Astrocyte (in vitro differentiated cells and primary cell): ENCODE data around the gene BLTP3B. TPM values are rescaled to one million over a fixed set of nuclear protein-coding genes. Genes with fewer than 3 reads are reported as not detected.

Source experiments
- DNase-seq: peaks from one replicate; pipeline ENCODE4 v3.0.0-alpha.2; 2010; ENCODE audit warnings: low read depth
- FAIRE-seq: peaks from 2 replicates; lab custom pipeline; 2011; peaks lifted over from hg19 to GRCh38; lab: Jason Lieb, UNC
- H2AFZ ChIP-seq: 2 replicates; pipeline ENCODE4 v1.6.0; 2012; ENCODE audit warnings: low read depth, low read length, inconsistent platforms
- H3K27ac ChIP-seq: 2 replicates; pipeline ENCODE4 v1.5.1; 2011; ENCODE audit warnings: low read depth, low read length, inconsistent platforms
- H3K27me3 ChIP-seq: 2 replicates; pipeline ENCODE4 v1.6.0; 2011; ENCODE audit warnings: low read length, inconsistent platforms; ENCODE audit not compliant: insufficient read depth
- H3K36me3 ChIP-seq: 2 replicates; pipeline ENCODE4 v1.5.1; 2011; ENCODE audit warnings: low read length, inconsistent platforms; ENCODE audit not compliant: insufficient read depth
- H3K4me1 ChIP-seq: 2 replicates; pipeline ENCODE4 v1.5.1; 2011; ENCODE audit warnings: low read length, inconsistent platforms; ENCODE audit not compliant: insufficient read depth
- H3K4me2 ChIP-seq: 2 replicates; pipeline ENCODE4 v1.6.0; 2012; ENCODE audit warnings: low read length, inconsistent platforms
- H3K4me3 ChIP-seq: 2 replicates; pipeline ENCODE4 v1.5.1; 2011; ENCODE audit warnings: low read depth, mild to moderate bottlenecking, low read length, inconsistent platforms; ENCODE audit not compliant: insufficient read depth
- H3K79me2 ChIP-seq: 2 replicates; pipeline ENCODE4 v1.6.0; 2012; ENCODE audit warnings: mild to moderate bottlenecking, low read length, inconsistent platforms; ENCODE audit not compliant: insufficient read depth
- H3K9ac ChIP-seq: 2 replicates; pipeline ENCODE4 v1.6.0; 2012; ENCODE audit warnings: mild to moderate bottlenecking, low read length, inconsistent platforms
- H3K9me3 ChIP-seq: 2 replicates; pipeline ENCODE4 v1.5.1; 2012; ENCODE audit warnings: low read depth, mild to moderate bottlenecking, low read length, inconsistent platforms; ENCODE audit not compliant: insufficient read depth
- H4K20me1 ChIP-seq: 2 replicates; pipeline ENCODE4 v1.6.0; 2012; ENCODE audit warnings: low read length, inconsistent platforms; ENCODE audit not compliant: insufficient read depth
- H3K27ac Mint-ChIP-seq: one replicate; pipeline ENCODE4 v1.8.0; 2021; ENCODE audit warnings: mild to moderate bottlenecking, mixed read lengths; ENCODE audit not compliant: unreplicated experiment
- H3K27me3 Mint-ChIP-seq: one replicate; pipeline ENCODE4 v1.8.0; 2021; ENCODE audit warnings: low read depth, mixed read lengths; ENCODE audit not compliant: unreplicated experiment
- H3K36me3 Mint-ChIP-seq: one replicate; pipeline ENCODE4 v1.8.0; 2021; ENCODE audit warnings: low read depth, mixed read lengths; ENCODE audit not compliant: unreplicated experiment
- H3K4me1 Mint-ChIP-seq: one replicate; pipeline ENCODE4 v1.8.0; 2021; ENCODE audit warnings: low read depth, mixed read lengths; ENCODE audit not compliant: unreplicated experiment
- H3K4me3 Mint-ChIP-seq: one replicate; pipeline ENCODE4 v1.8.0; 2021; ENCODE audit warnings: mild to moderate bottlenecking, moderate library complexity, mixed read lengths; ENCODE audit not compliant: unreplicated experiment
- H3K9me3 Mint-ChIP-seq: one replicate; pipeline ENCODE4 v1.8.0; 2021; ENCODE audit warnings: mild to moderate bottlenecking, mixed read lengths; ENCODE audit not compliant: unreplicated experiment
- CTCF ChIP-seq: IDR thresholded peaks from 2 replicates; pipeline ENCODE4 v1.5.1; 2011; ENCODE audit warnings: low read depth, mild to moderate bottlenecking, inconsistent platforms, low read length, moderate library complexity; ENCODE audit not compliant: insufficient read depth
- EZH2 ChIP-seq: IDR thresholded peaks from 2 replicates; pipeline ENCODE4 v1.6.1; 2012; ENCODE audit warnings: mild to moderate bottlenecking, low read length, inconsistent platforms; ENCODE audit not compliant: insufficient read depth
- total RNA-seq: library from RNA; stranded (reverse); gene quantifications from 2 replicates; pipeline ENCODE4 v1.2.1, GENCODE V29; 2021

The BLTP3B gene
- total RNA-seq, 1 donor from 2014 or later = 13.3 TPM

GRCh38 chr12:100187857-100188519, 45.3 kb upstream of the BLTP3B start:
- no peaks in the 10 kb centered on the region for H3K27me3 ChIP-seq
- H3K4me3 Mint-ChIP-seq = no peak overlapping the region
- no peaks in the 10 kb centered on the region for H3K4me1 ChIP-seq
- H3K9ac ChIP-seq = no peak overlapping the region
- H3K4me3 ChIP-seq = no peak overlapping the region
- no peaks in the 10 kb centered on the region for H3K36me3 ChIP-seq
- no peaks in the 10 kb centered on the region for H4K20me1 ChIP-seq
- no peaks in the 10 kb centered on the region for H3K9me3 Mint-ChIP-seq
- H3K27me3 Mint-ChIP-seq = no peaks in the 10 kb centered on the region
- no peak overlapping the region for H3K4me2 ChIP-seq
- no peaks in the 10 kb centered on the region for H3K36me3 Mint-ChIP-seq
- DNase-seq = no peak
- TF ChIP-seq EZH2 (no peak), CTCF (no peak)
- H2AFZ ChIP-seq = no peak overlapping the region
- H3K27ac ChIP-seq = no peak overlapping the region
- FAIRE-seq = no peak
- H3K9me3 ChIP-seq = no peaks in the 10 kb centered on the region
- peaks cover 3% of the 10 kb centered on the region for H3K4me1 Mint-ChIP-seq
- H3K79me2 ChIP-seq = no peaks in the 10 kb centered on the region
- no peak overlapping the region for H3K27ac Mint-ChIP-seq

- no peak overlapping the region for H2AFZ ChIP-seq
- H3K27me3 ChIP-seq = no peaks in the 10 kb centered on the region
- H4K20me1 ChIP-seq = no peaks in the 10 kb centered on the region
- TF ChIP-seq CTCF = no peak
- TF ChIP-seq EZH2 = no peak
- H3K36me3 Mint-ChIP-seq = no peaks in the 10 kb centered on the region
- H3K36me3 ChIP-seq = no peaks in the 10 kb centered on the region
- no peaks in the 10 kb centered on the region for H3K4me1 ChIP-seq
- no peaks in the 10 kb centered on the region for H3K9me3 Mint-ChIP-seq
- H3K27ac ChIP-seq = no peak overlapping the region
- H3K27ac Mint-ChIP-seq = no peak overlapping the region
- H3K4me1 Mint-ChIP-seq = peaks cover 2% of the 10 kb centered on the region
- no peak overlapping the region for H3K4me2 ChIP-seq
- H3K9me3 ChIP-seq = no peaks in the 10 kb centered on the region
- no peak overlapping the region for H3K4me3 Mint-ChIP-seq
- H3K79me2 ChIP-seq = no peaks in the 10 kb centered on the region
- FAIRE-seq (no peak), DNase-seq (no peak)
- no peak overlapping the region for H3K9ac ChIP-seq
- no peaks in the 10 kb centered on the region for H3K27me3 Mint-ChIP-seq
- no peak overlapping the region for H3K4me3 ChIP-seq
Observed at GRCh38 chr12:100187068-100187467, 44.4 kb upstream of the BLTP3B start.

- Histone ChIP-seq H3K27me3 (no peaks in the 10 kb centered on the region), H3K4me3 (no peak overlapping the region), H3K9me3 (no peaks in the 10 kb centered on the region), H3K27ac (no peak overlapping the region), H3K4me1 (no peaks in the 10 kb centered on the region), H3K4me2 (no peak overlapping the region), H4K20me1 (no peaks in the 10 kb centered on the region), H3K79me2 (no peaks in the 10 kb centered on the region), H3K9ac (no peak overlapping the region), H2AFZ (no peak overlapping the region), H3K36me3 (no peaks in the 10 kb centered on the region)
- H3K4me1 Mint-ChIP-seq = peaks cover 2% of the 10 kb centered on the region
- no peak for TF ChIP-seq CTCF
- no peak for TF ChIP-seq EZH2
- FAIRE-seq = no peak
- no peak for DNase-seq
- no peak overlapping the region for H3K4me3 Mint-ChIP-seq
- no peak overlapping the region for H3K27ac Mint-ChIP-seq
- no peaks in the 10 kb centered on the region for H3K27me3 Mint-ChIP-seq
- H3K9me3 Mint-ChIP-seq = no peaks in the 10 kb centered on the region
- no peaks in the 10 kb centered on the region for H3K36me3 Mint-ChIP-seq
Observed at GRCh38 chr12:100186071-100186470, 43.4 kb upstream of the BLTP3B start.
